Stomach (tissue), 9 donors: ENCODE results near the gene DPF1. TPM values are rescaled to one million over a fixed set of nuclear protein-coding genes. Genes with fewer than 3 reads are reported as not detected.

Experiments
- DNase-seq, 2 donors: peaks; one replicate each; pipeline versions ENCODE4 v3.0.0 to v3.0.0-alpha.2; 2013 to 2019
- H3K27ac ChIP-seq, 5 donors: fragments of 200-600 bp in 4 of 5; sonication (generic) in 4 of 5; one replicate each; pipeline ENCODE4 v1.5.1; 2013 to 2019; ENCODE audit warnings: mild to moderate bottlenecking in 1 of 5, moderate library complexity in 1 of 5
- H3K27me3 ChIP-seq, 3 donors: fragments of 200-600 bp; sonication (generic); one replicate each; pipeline ENCODE4 v1.5.1; 2017 to 2019; ENCODE audit warnings: mixed run types in 1 of 3
- H3K36me3 ChIP-seq, 4 donors: fragments of 200-600 bp; sonication (generic); 1 replicate in 3 of 4; 2 replicates in 1 of 4; pipeline ENCODE4 v1.5.1; 2016 to 2019
- H3K4me1 ChIP-seq, 4 donors: fragments of 200-600 bp; sonication (generic); one replicate each; pipeline ENCODE4 v1.5.1; 2016 to 2019
- H3K4me3 ChIP-seq, 4 donors: fragments of 200-600 bp; sonication (generic) in 3 of 4; one replicate each; pipeline ENCODE4 v1.5.1; 2016 to 2019; ENCODE audit warnings: mild to moderate bottlenecking in 1 of 4
- H3K9me3 ChIP-seq, 4 donors: fragments of 200-600 bp; sonication (generic); one replicate each; pipeline ENCODE4 v1.5.1; 2016 to 2019
- CTCF ChIP-seq, 7 experiments: fragments of 450-650 bp in 4 of 7; fragments of 200-600 bp in 3 of 7; sonication (generic) in 3 of 7; IDR thresholded peaks; one replicate each; pipeline ENCODE4 v1.5.1; 2016 to 2019; ENCODE audit warnings: antibody characterized with exemption in 7 of 7, control low read depth in 2 of 7, mild to moderate bottlenecking in 1 of 7
- EP300 ChIP-seq: sonication (generic); formaldehyde crosslinking; IDR thresholded peaks from one replicate; pipeline ENCODE4 v1.6.1; 2017; ENCODE audit warnings: antibody characterized with exemption
- POLR2A ChIP-seq, 4 donors: fragments of 450-650 bp; IDR thresholded peaks; one replicate each; pipeline ENCODE4 v1.6.1; 2016; ENCODE audit warnings: antibody characterized with exemption in 4 of 4, control low read depth in 2 of 4, mild to moderate bottlenecking in 1 of 4, moderate library complexity in 1 of 4
- POLR2AphosphoS5 ChIP-seq, 3 donors: sonication (generic); formaldehyde crosslinking; IDR thresholded peaks; one replicate each; pipeline ENCODE4 v1.6.1; 2016; ENCODE audit warnings: antibody characterized with exemption in 3 of 3
- WGBS, 5 donors: extraction: QIAGEN DNeasy Blood & Tissue Kit in 3 of 5; methylation state at CpG; one replicate each; pipeline versions ENCODE4 v1.1.5 to v1.1.7; 2013 to 2018; 5-methylcytosine and 5-hydroxymethylcytosine counted together
- intact Hi-C: fragments of 100-400 bp; cut with DNase I; formaldehyde crosslinking; loops from one replicate; pipeline ENCODE4 v1.15.1; 2023; ENCODE audit warnings: low total_unique reads
- polyA plus RNA-seq, 3 donors: library from polyadenylated mRNA; stranded (reverse); fragments of 200-250 nt; gene quantifications; one replicate each; pipeline ENCODE4 v1.2.3, GENCODE V29; 2013
- total RNA-seq, 5 donors: library from RNA; depleted of rRNA; stranded (reverse); fragments of >200 nt; gene quantifications; one replicate each; pipeline versions ENCODE4 v1.1.0 to v1.2.3, GENCODE V29; 2014 to 2016
- donor health status: healthy with polysubstance abuse.
- donor health status: Bipolar disorder and iron deficiency.
- donor health status: healthy.

DPF1 gene
- total and polyA plus RNA-seq, 8 donors: 0.12 to 0.43 TPM; not detected in 6

- WGBS, 5 donors: 92 to 95% (median 95%) methylated on average over 10 of the region's 10 CpGs
- no peak overlapping the region for H3K27ac ChIP-seq
- DNase-seq: no peak
- no peak overlapping the region for H3K4me3 ChIP-seq
- peaks cover 0 to 59% (median 54%) of the 10 kb centered on the region in 4 donors for H3K36me3 ChIP-seq
- H3K27me3 ChIP-seq: no peaks in the 10 kb centered on the region
- TF ChIP-seq POLR2A (IDR thresholded peaks at IDR 0.05) (no peak), CTCF (IDR thresholded peaks at IDR 0.05) (no peak), EP300 (no peak)
- intact Hi-C loops: no loop called here
- H3K4me1 ChIP-seq: no peaks in the 10 kb centered on the region
- peaks cover 0 to 5% (median 2%) of the 10 kb centered on the region in 4 donors for H3K9me3 ChIP-seq
These were observed 38.5 kb downstream of the DPF1 start for GRCh38 chr19:38185562-38185961.

GRCh38 chr19:38184815-38185214 is 39.2 kb downstream of the DPF1 start:
- no peaks in the 10 kb centered on the region for H3K27me3 ChIP-seq
- TF ChIP-seq POLR2A (IDR thresholded peaks at IDR 0.05): no peak
- no peak for TF ChIP-seq CTCF (IDR thresholded peaks at IDR 0.05)
- TF ChIP-seq EP300: no peak
- TF ChIP-seq POLR2AphosphoS5 (IDR thresholded peaks at IDR 0.05): no peak
- H3K36me3 ChIP-seq: peaks cover 0 to 59% (median 56%) of the 10 kb centered on the region in 4 donors
- no peak for DNase-seq
- H3K4me3 ChIP-seq: no peak overlapping the region
- intact Hi-C loops: no loop called here
- WGBS, 5 donors: 86 to 95% (median 94%) methylated on average over 9 of the region's 9 CpGs
- peaks cover 0 to 13% (median 9%) of the 10 kb centered on the region in 4 donors for H3K9me3 ChIP-seq
- H3K27ac ChIP-seq: no peak overlapping the region
- H3K4me1 ChIP-seq: no peaks in the 10 kb centered on the region

GRCh38 chr19:38183251-38183897 is 40.6 kb downstream of the DPF1 start:
- peak in 1 of 2 donors; percentile 67 for DNase-seq
- intact Hi-C loops: no loop called here
- TF ChIP-seq POLR2A (IDR thresholded peaks at IDR 0.05): no peak
- no peak for TF ChIP-seq EP300
- no peak for TF ChIP-seq CTCF (IDR thresholded peaks at IDR 0.05)
- no peak for TF ChIP-seq POLR2AphosphoS5 (IDR thresholded peaks at IDR 0.05)
- H3K4me1 ChIP-seq: no peaks in the 10 kb centered on the region
- peaks cover 0 to 26% (median 21%) of the 10 kb centered on the region in 4 donors for H3K9me3 ChIP-seq
- H3K36me3 ChIP-seq: peaks cover 0 to 70% (median 58%) of the 10 kb centered on the region in 4 donors
- H3K27me3 ChIP-seq: no peaks in the 10 kb centered on the region
- peak overlapping the region in 2 of 5 donors; percentile 14 to 44 for H3K27ac ChIP-seq
- 54 to 73% (median 71%) methylated on average over 30 of the region's 30 CpGs for WGBS, 5 donors
- peak overlapping the region; percentile 18 to 37 (median 26) for H3K4me3 ChIP-seq

DNA sequence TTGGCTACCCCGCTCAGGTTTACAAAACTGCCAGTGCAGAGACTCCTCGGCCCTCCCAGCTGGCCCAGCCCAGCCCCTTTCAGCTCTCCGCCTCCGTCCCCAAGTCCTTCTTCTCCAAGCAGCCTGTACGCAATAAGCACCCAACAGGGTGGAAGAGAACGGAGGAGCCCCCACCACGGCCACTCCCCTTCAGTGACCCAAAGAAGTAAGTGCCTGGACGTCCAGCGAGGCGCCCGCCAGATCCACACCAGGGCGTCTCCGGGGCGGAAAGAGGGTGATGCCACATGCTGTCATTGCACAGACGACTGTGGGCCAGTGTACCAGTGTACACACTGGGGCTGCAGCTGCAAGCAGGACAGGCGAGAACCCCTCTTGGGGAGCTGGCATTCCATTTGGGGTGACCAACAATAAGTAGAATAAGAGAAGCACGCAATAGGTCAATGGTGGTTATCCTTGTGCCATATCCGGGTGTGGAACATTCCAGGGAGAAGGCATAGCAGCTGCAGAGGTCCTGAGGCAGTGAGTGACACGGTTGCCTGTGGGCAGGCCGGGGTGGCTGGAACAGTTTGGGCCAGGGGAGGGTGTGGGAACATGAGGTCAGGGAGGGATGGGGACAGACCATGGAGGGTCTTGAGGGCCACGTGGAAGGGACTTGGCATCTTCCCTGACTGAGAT is 41.3 kb downstream of the DPF1 start:
- Histone ChIP-seq H3K36me3 (peaks cover 0 to 74% (median 60%) of the 10 kb centered on the region in 4 donors), H3K9me3 (peaks cover 0 to 26% (median 21%) of the 10 kb centered on the region in 4 donors), H3K4me1 (no peaks in the 10 kb centered on the region), H3K27me3 (no peaks in the 10 kb centered on the region), H3K27ac (peak overlapping the region in 1 of 5 donors; percentile 14), H3K4me3 (no peak overlapping the region)
- no peak for TF ChIP-seq EP300
- TF ChIP-seq CTCF (IDR thresholded peaks at IDR 0.05): no peak
- no peak for TF ChIP-seq POLR2A (IDR thresholded peaks at IDR 0.05)
- DNase-seq: no peak
- intact Hi-C loops: no loop called here
- 87 to 90% (median 89%) methylated on average over 19 to 21 of the region's 21 CpGs for WGBS, 5 donors
